H1 (cell line): ENCODE measurements around the gene OTOGL. TPM values are rescaled to one million over a fixed set of nuclear protein-coding genes. Genes with fewer than 3 reads are reported as not detected.

Source experiments
- CTCF ChIA-PET: fragments of 300-600 bp; sonication (Branson Sonifier 250); formaldehyde crosslinking; loops from one replicate; lab custom pipeline; 2021; ENCODE audit not compliant: partially characterized antibody; lab: Charles Lee
- POLR2A ChIA-PET: fragments of 300-600 bp; sonication (Branson Sonifier 250); formaldehyde crosslinking; loops from one replicate; lab custom pipeline; 2021; ENCODE audit warnings: inconsistent platforms; ENCODE audit not compliant: partially characterized antibody; lab: Charles Lee
- DNase-seq, 2 experiments: peaks; one replicate each; pipeline versions ENCODE4 v3.0.0 to v3.0.0-alpha.2; 2010 to 2022; ENCODE audit warnings: low spot score in 2 of 2, low read depth in 1 of 2, mixed read lengths in 1 of 2
- FAIRE-seq: peaks from 2 replicates; lab custom pipeline; 2011; peaks lifted over from hg19 to GRCh38; lab: Jason Lieb, UNC
- H2AFZ ChIP-seq: 2 replicates; pipeline ENCODE4 v1.8.1; 2012; ENCODE audit warnings: low read length, inconsistent platforms
- H2AK5ac ChIP-seq: 2 replicates; pipeline ENCODE4 v1.6.1; 2013; ENCODE audit warnings: low read depth, low read length
- H2BK120ac ChIP-seq: replicated peaks from 2 replicates; pipeline ENCODE3; 2013; ENCODE audit warnings: low read depth, low read length, inconsistent platforms
- H2BK12ac ChIP-seq: 2 replicates; pipeline ENCODE4 v1.6.1; 2013; ENCODE audit warnings: low read depth, low read length
- H2BK15ac ChIP-seq: 2 replicates; pipeline ENCODE4 v1.6.1; 2013; ENCODE audit warnings: low read length
- H2BK20ac ChIP-seq: 2 replicates; pipeline ENCODE4 v1.6.1; 2013; ENCODE audit warnings: low read length
- H2BK5ac ChIP-seq: 2 replicates; pipeline ENCODE4 v1.6.1; 2013; ENCODE audit warnings: low read depth, low read length
- H3K14ac ChIP-seq: 2 replicates; pipeline ENCODE4 v1.6.1; 2013; ENCODE audit warnings: inconsistent platforms; ENCODE audit not compliant: insufficient read length
- H3K18ac ChIP-seq: 2 replicates; pipeline ENCODE4 v1.6.1; 2013; ENCODE audit warnings: low read length; ENCODE audit errors: extremely low read depth
- H3K23ac ChIP-seq: 2 replicates; pipeline ENCODE4 v1.6.1; 2013; ENCODE audit warnings: inconsistent platforms; ENCODE audit not compliant: insufficient read length
- H3K23me2 ChIP-seq: 2 replicates; pipeline ENCODE4 v1.6.1; 2013; ENCODE audit warnings: low read depth, low read length
- H3K27ac ChIP-seq: 2 replicates; pipeline ENCODE4 v1.6.1; 2011; ENCODE audit warnings: low read depth, low read length, inconsistent platforms
- H3K27me3 ChIP-seq, 4 experiments: replicated peaks in 1 of 4; 1 replicate in 1 of 4; 2 replicates in 3 of 4; pipeline versions ENCODE4 v1.6.1 to v1.8.1; 2011 to 2013; ENCODE audit warnings: low read length in 3 of 4, mild to moderate bottlenecking in 3 of 4, inconsistent platforms in 2 of 4, mixed read lengths in 2 of 4, moderate library complexity in 1 of 4; ENCODE audit not compliant: control insufficient read depth in 3 of 4, insufficient read depth in 3 of 4; ENCODE audit errors: extremely low read depth in 1 of 4
- H3K36me3 ChIP-seq, 4 experiments: 2 replicates each; pipeline versions ENCODE4 v1.6.1 to v1.8.1; 2011 to 2013; ENCODE audit warnings: mild to moderate bottlenecking in 4 of 4, low read length in 3 of 4, moderate library complexity in 2 of 4, control low read depth in 1 of 4, inconsistent platforms in 1 of 4; ENCODE audit not compliant: insufficient read depth in 4 of 4, control insufficient read depth in 2 of 4
- H3K4ac ChIP-seq: replicated peaks from 2 replicates; pipeline ENCODE3; 2013; ENCODE audit warnings: low read length, low read depth, mixed read lengths, inconsistent platforms; ENCODE audit not compliant: insufficient read length
- H3K4me1 ChIP-seq, 4 experiments: replicated peaks in 1 of 4; 1 replicate in 1 of 4; 2 replicates in 3 of 4; pipeline versions ENCODE4 v1.6.1 to v1.8.1; 2011 to 2013; ENCODE audit warnings: low read length in 3 of 4, inconsistent platforms in 2 of 4, mixed read lengths in 1 of 4; ENCODE audit not compliant: insufficient read depth in 4 of 4, control insufficient read depth in 3 of 4
- H3K4me2 ChIP-seq, 2 experiments: 2 replicates each; pipeline versions ENCODE4 v1.6.1 to v1.8.1; 2011 to 2013; ENCODE audit warnings: low read depth in 2 of 2, low read length in 2 of 2, control low read depth in 1 of 2, inconsistent platforms in 1 of 2, mild to moderate bottlenecking in 1 of 2; ENCODE audit not compliant: insufficient read depth in 1 of 2
- H3K4me3 ChIP-seq, 4 experiments: fragments of 200-600, 300-600 bp in 1 of 4; sonication (generic), shearing (Covaris generic), sonication (Bioruptor Twin) in 1 of 4; 2 replicates each; pipeline versions ENCODE4 v1.5.1 to v1.8.1; 2011 to 2016; ENCODE audit warnings: low read length in 4 of 4, low read depth in 3 of 4, control low read depth in 2 of 4, inconsistent platforms in 2 of 4, mild to moderate bottlenecking in 2 of 4, mixed read lengths in 1 of 4, moderate library complexity in 1 of 4; ENCODE audit not compliant: insufficient read depth in 2 of 4; ENCODE audit errors: extremely low read depth in 1 of 4
- H3K56ac ChIP-seq: replicated peaks from 2 replicates; pipeline ENCODE3; 2013; ENCODE audit warnings: low read depth, mild to moderate bottlenecking, mixed read lengths, low read length, inconsistent platforms; ENCODE audit not compliant: insufficient read length
- H3K79me1 ChIP-seq: 2 replicates; pipeline ENCODE4 v1.6.1; 2013; ENCODE audit warnings: low read depth, low read length, control low read depth
- H3K79me2 ChIP-seq, 2 experiments: 2 replicates each; pipeline versions ENCODE4 v1.6.1 to v1.8.1; 2012 to 2013; ENCODE audit warnings: low read length in 2 of 2, mild to moderate bottlenecking in 2 of 2, inconsistent platforms in 1 of 2; ENCODE audit not compliant: insufficient read depth in 2 of 2, control insufficient read depth in 1 of 2
- H3K9ac ChIP-seq, 4 experiments: replicated peaks in 1 of 4; 1 replicate in 1 of 4; 2 replicates in 3 of 4; pipeline versions ENCODE4 v1.6.1 to v1.8.1; 2011 to 2013; ENCODE audit warnings: low read depth in 3 of 4, low read length in 3 of 4, control low read depth in 2 of 4, mild to moderate bottlenecking in 2 of 4, moderate library complexity in 2 of 4, inconsistent platforms in 1 of 4; ENCODE audit errors: extremely low read depth in 1 of 4
- H3K9me3 ChIP-seq, 2 experiments: 2 replicates each; pipeline versions ENCODE4 v1.6.1 to v1.8.1; 2012 to 2013; ENCODE audit warnings: mild to moderate bottlenecking in 2 of 2, moderate library complexity in 2 of 2, control low read depth in 1 of 2, inconsistent platforms in 1 of 2, low read depth in 1 of 2, low read length in 1 of 2, mixed read lengths in 1 of 2; ENCODE audit not compliant: insufficient read depth in 2 of 2
- H4K20me1 ChIP-seq, 2 experiments: replicated peaks in 1 of 2; 2 replicates each; pipeline versions ENCODE3 to v1.8.1; 2011 to 2013; ENCODE audit warnings: inconsistent platforms in 2 of 2, low read length in 2 of 2, mild to moderate bottlenecking in 1 of 2; ENCODE audit not compliant: insufficient read depth in 2 of 2, control insufficient read depth in 1 of 2
- H4K5ac ChIP-seq: 2 replicates; pipeline ENCODE4 v1.6.1; 2013; ENCODE audit warnings: low read length, low read depth, mixed read lengths, inconsistent platforms; ENCODE audit not compliant: insufficient read length
- H4K8ac ChIP-seq: 2 replicates; pipeline ENCODE4 v1.8.0; 2013; ENCODE audit warnings: mild to moderate bottlenecking, moderate library complexity, low read length, inconsistent platforms; ENCODE audit not compliant: insufficient read depth; ENCODE audit errors: extremely low read depth
- H4K91ac ChIP-seq: replicated peaks from 2 replicates; pipeline ENCODE3; 2013; ENCODE audit warnings: low read length, mixed read lengths, inconsistent platforms; ENCODE audit not compliant: insufficient read length
- ATF3 ChIP-seq: IDR thresholded peaks from 2 replicates; pipeline ENCODE4 v1.6.1; 2011; ENCODE audit warnings: low read depth, mild to moderate bottlenecking, low read length; ENCODE audit not compliant: insufficient read depth
- CTBP2 ChIP-seq: IDR thresholded peaks from 2 replicates; pipeline ENCODE4 v1.7.0; 2011; ENCODE audit warnings: borderline replicate concordance, mild to moderate bottlenecking, moderate library complexity, mixed read lengths, low read length; ENCODE audit not compliant: insufficient read depth, insufficient read length
- EZH2 ChIP-seq: fragments of 200-600 bp; sonication (generic); IDR thresholded peaks from 2 replicates; pipeline ENCODE4 v1.7.1; 2012; ENCODE audit warnings: low read depth, mild to moderate bottlenecking, moderate library complexity, low read length, inconsistent platforms; ENCODE audit not compliant: severe bottlenecking
- GTF2F1 ChIP-seq: IDR thresholded peaks from 2 replicates; pipeline ENCODE4 v1.6.1; 2012; ENCODE audit warnings: low read depth, low read length, improper control_type of control experiment, borderline replicate concordance
- HDAC2 ChIP-seq, 2 experiments: fragments of 300-600 bp in 1 of 2; sonication (generic) in 1 of 2; IDR thresholded peaks; 2 replicates each; pipeline ENCODE4 v1.6.1; 2011 to 2012; ENCODE audit warnings: low read depth in 2 of 2, low read length in 2 of 2, mild to moderate bottlenecking in 2 of 2, moderate library complexity in 2 of 2, borderline replicate concordance in 1 of 2, inconsistent platforms in 1 of 2
- JUND ChIP-seq: IDR thresholded peaks from 2 replicates; pipeline ENCODE4 v1.6.1; 2011; ENCODE audit warnings: mild to moderate bottlenecking, improper control_type of control experiment, low read length
- KDM1A ChIP-seq: fragments of 200-600, 300-600 bp; sonication (generic); IDR thresholded peaks from 2 replicates; pipeline ENCODE4 v1.7.1; 2016; ENCODE audit warnings: mild to moderate bottlenecking, low read length, borderline replicate concordance
- NRF1 ChIP-seq: IDR thresholded peaks from 2 replicates; pipeline ENCODE4 v1.6.1; 2011; ENCODE audit warnings: mild to moderate bottlenecking, low read depth, low read length, improper control_type of control experiment
- POU5F1 ChIP-seq: IDR thresholded peaks from 2 replicates; pipeline ENCODE4 v1.6.1; 2011; ENCODE audit warnings: low read depth, mild to moderate bottlenecking, low read length, moderate library complexity
- RAD21 ChIP-seq, 2 experiments: IDR thresholded peaks in 1 of 2; conservative IDR thresholded peaks in 1 of 2; 2 replicates each; pipeline ENCODE4 v1.6.1; 2011; ENCODE audit warnings: low read depth in 2 of 2, low read length in 2 of 2, improper control_type of control experiment in 1 of 2, inconsistent platforms in 1 of 2, mild to moderate bottlenecking in 1 of 2, moderate library complexity in 1 of 2
- TAF1 ChIP-seq: IDR thresholded peaks from 2 replicates; pipeline ENCODE4 v1.6.1; 2011; ENCODE audit warnings: mild to moderate bottlenecking, low read depth, low read length
- TAF7 ChIP-seq: optimal IDR thresholded peaks from 2 replicates; pipeline ENCODE3; 2011; ENCODE audit warnings: low read depth, mild to moderate bottlenecking, inconsistent platforms, low read length, moderate library complexity, borderline replicate concordance
- TCF12 ChIP-seq: IDR thresholded peaks from 2 replicates; pipeline ENCODE4 v1.6.1; 2011; ENCODE audit warnings: low read depth, mild to moderate bottlenecking, low read length
- WGBS, 2 experiments: shearing (Covaris generic) in 1 of 2; methylation state at CpG; one replicate each; pipeline versions ENCODE4 v1.1.6 to v1.1.7; 2013 to 2015; ENCODE audit warnings: low lambda C conversion rate in 2 of 2, mixed read lengths in 2 of 2, inconsistent platforms in 1 of 2, low coverage in 1 of 2, missing lambda C conversion rate in 1 of 2; ENCODE audit not compliant: insufficient replicate concordance in 2 of 2, insufficient coverage in 1 of 2, insufficient read length in 1 of 2; ENCODE audit errors: extremely low coverage in 1 of 2, missing lambda C conversion rate in 1 of 2; 5-methylcytosine and 5-hydroxymethylcytosine counted together
- polyA plus RNA-seq, 7 experiments: library from polyadenylated mRNA; depleted of rRNA in 3 of 7; stranded (reverse) in 5 of 7; unstranded in 2 of 7; fragments of >200 nt in 5 of 7; fragments of 200-250 nt in 2 of 7; gene quantifications; 1 replicate in 5 of 7; 2 replicates in 1 of 7; 4 replicates in 1 of 7; pipeline versions ENCODE4 v1.2.1 to v1.2.3, GENCODE V29; 2011 to 2013; ENCODE audit warnings: missing spikeins in 2 of 7, mixed read lengths in 2 of 7
- total RNA-seq: library from RNA; stranded (reverse); fragmentation: NEBNext Ultra II Directional; extraction: Animal tissue kit (Norgen Biotek cat#: 25700); gene quantifications from 2 replicates; pipeline ENCODE4 v1.2.1, GENCODE V29; 2021

Gene OTOGL
- total and polyA plus RNA-seq, 2 of the 8 experiments (the other 6 are each of a cell fraction or from before 2014, with no cell fraction given) = 0.12 to 0.17 TPM

GRCh38 chr12:80260269-80260668, 160.9 kb downstream of the OTOGL start:
- no peak for TF ChIP-seq TAF1
- no peak for TF ChIP-seq NRF1
- no peak for TF ChIP-seq HDAC2 (IDR thresholded peaks at IDR 0.05; ENCODE audit: borderline replicate concordance in 1 of 2, low read depth in 2 of 2, low read length in 2 of 2)
- no peak for TF ChIP-seq RAD21 (IDR thresholded peaks at IDR 0.05 in 1 of 2, conservative IDR thresholded peaks at IDR 0.05 in 1 of 2; ENCODE audit: low read depth in 2 of 2, low read length in 2 of 2)
- no peak for TF ChIP-seq EZH2
- TF ChIP-seq POU5F1 = no peak
- no peak for TF ChIP-seq TAF7
- TF ChIP-seq CTBP2 = no peak
- TF ChIP-seq KDM1A = no peak
- TF ChIP-seq JUND = no peak
- TF ChIP-seq GTF2F1 = no peak
- no peak for TF ChIP-seq ATF3
- no peak for TF ChIP-seq TCF12
- Histone ChIP-seq H3K36me3 (no peaks in the 10 kb centered on the region; a peak in 1 of 8 replicates), H3K14ac (no peak overlapping the region), H3K79me2 (no peaks in the 10 kb centered on the region), H4K91ac (no peak overlapping the region), H3K4ac (no peak overlapping the region), H2AK5ac (no peak overlapping the region), H3K27me3 (no peaks in the 10 kb centered on the region), H4K5ac (no peak overlapping the region), H3K4me1 (no peaks in the 10 kb centered on the region), H4K20me1 (no peaks in the 10 kb centered on the region), H3K79me1 (no peaks in the 10 kb centered on the region), H3K23me2 (no peaks in the 10 kb centered on the region), H2BK15ac (no peak overlapping the region), H3K9me3 (no peaks in the 10 kb centered on the region), H3K23ac (no peak overlapping the region), H2BK12ac (no peak overlapping the region), H2AFZ (no peak overlapping the region), H3K18ac (no peak overlapping the region), H3K4me3 (no peak overlapping the region), H2BK20ac (no peak overlapping the region), H4K8ac (no peak overlapping the region), H2BK120ac (no peak overlapping the region), H3K56ac (no peak overlapping the region), H2BK5ac (no peak overlapping the region), H3K9ac (no peak overlapping the region), H3K4me2 (no peak overlapping the region), H3K27ac (no peak overlapping the region)
- POLR2A ChIA-PET = no interaction called here
- CTCF ChIA-PET = interaction anchor here (1.2 to 5.0 kb wide), 2 partner anchors 10 to 60 kb away, joined by 3 to 41 read pairs; no protein-coding TSS in a partner anchor
- no peak for DNase-seq
- no peak for FAIRE-seq
- 94% methylated on average over 4 of the region's 4 CpGs; no CpG with 5 or more reads in 1 of the 2 experiments for WGBS, 2 experiments
